H1 (cell line): ENCODE results near the gene ZCCHC18.

Experiments used
- BCL11A ChIP-seq, 2 experiments: IDR thresholded peaks; one replicate each; pipeline ENCODE4 v1.6.1; 2011; ENCODE audit warnings: low read depth in 2 of 2, low read length in 2 of 2, mild to moderate bottlenecking in 2 of 2
- JUN ChIP-seq: IDR thresholded peaks from 2 replicates; pipeline ENCODE4 v1.6.1; 2011; ENCODE audit warnings: low read depth, mild to moderate bottlenecking, improper control_type of control experiment, low read length
- TF ChIP-seq, protein P1 (sequence below), 3 experiments: IDR thresholded peaks; 1 replicate in 2 of 3; 2 replicates in 1 of 3; pipeline versions ENCODE4 v1.5.1 to v1.6.1; 2011; ENCODE audit warnings: low read length in 3 of 3, mild to moderate bottlenecking in 3 of 3, inconsistent platforms in 2 of 3, low read depth in 1 of 3, moderate library complexity in 1 of 3; ENCODE audit not compliant: insufficient read depth in 1 of 3; ENCODE audit errors: control extremely low read depth in 1 of 3

DNA sequence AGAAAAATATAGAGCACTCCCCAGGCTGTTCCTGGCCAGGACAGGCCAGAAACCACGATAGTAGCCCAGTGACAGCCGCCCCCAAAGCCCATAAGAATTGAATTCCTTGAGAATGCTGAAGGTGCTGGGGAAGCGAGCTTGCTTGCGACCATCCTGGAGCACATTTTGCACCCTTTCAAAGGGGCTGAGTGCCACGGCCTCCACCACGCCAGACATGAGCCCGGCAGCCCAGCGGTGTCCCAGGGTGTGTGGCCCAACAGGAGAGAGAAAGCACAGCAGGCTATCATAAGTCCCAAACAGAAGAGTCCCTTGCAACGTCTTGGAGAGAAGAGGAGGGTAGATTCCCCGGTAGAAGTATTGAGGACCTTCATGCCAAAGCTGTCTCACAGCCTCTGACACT, 7.6 kb upstream of the ZCCHC18 start:
- no peak for TF ChIP-seq BCL11A (IDR thresholded peaks at IDR 0.05; ENCODE audit: low read depth in 2 of 2, low read length in 2 of 2)
- TF ChIP-seq, protein P1, sequence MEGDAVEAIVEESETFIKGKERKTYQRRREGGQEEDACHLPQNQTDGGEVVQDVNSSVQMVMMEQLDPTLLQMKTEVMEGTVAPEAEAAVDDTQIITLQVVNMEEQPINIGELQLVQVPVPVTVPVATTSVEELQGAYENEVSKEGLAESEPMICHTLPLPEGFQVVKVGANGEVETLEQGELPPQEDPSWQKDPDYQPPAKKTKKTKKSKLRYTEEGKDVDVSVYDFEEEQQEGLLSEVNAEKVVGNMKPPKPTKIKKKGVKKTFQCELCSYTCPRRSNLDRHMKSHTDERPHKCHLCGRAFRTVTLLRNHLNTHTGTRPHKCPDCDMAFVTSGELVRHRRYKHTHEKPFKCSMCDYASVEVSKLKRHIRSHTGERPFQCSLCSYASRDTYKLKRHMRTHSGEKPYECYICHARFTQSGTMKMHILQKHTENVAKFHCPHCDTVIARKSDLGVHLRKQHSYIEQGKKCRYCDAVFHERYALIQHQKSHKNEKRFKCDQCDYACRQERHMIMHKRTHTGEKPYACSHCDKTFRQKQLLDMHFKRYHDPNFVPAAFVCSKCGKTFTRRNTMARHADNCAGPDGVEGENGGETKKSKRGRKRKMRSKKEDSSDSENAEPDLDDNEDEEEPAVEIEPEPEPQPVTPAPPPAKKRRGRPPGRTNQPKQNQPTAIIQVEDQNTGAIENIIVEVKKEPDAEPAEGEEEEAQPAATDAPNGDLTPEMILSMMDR (IDR thresholded peaks at IDR 0.05; ENCODE audit: control extremely low read depth in 1 of 3, insufficient read depth in 1 of 3, low read depth in 1 of 3, low read length in 3 of 3): no peak
- no peak for TF ChIP-seq JUN
